OCI-LY1 (cell line): Measurements from ENCODE around the gene IGSF22.

Experiments
- CTCF ChIP-seq: fragments of 200-600 bp; sonication (generic), shearing (Covaris generic); IDR thresholded peaks from 2 replicates; pipeline ENCODE4 v1.5.1; 2017; ENCODE audit warnings: mild to moderate bottlenecking, antibody characterized with exemption, low read length, moderate library complexity, mixed read lengths
- EZH2 ChIP-seq: fragments of 200-600 bp; sonication (generic), shearing (Covaris generic); IDR thresholded peaks from 2 replicates; pipeline ENCODE4 v1.8.0; 2017; ENCODE audit warnings: borderline replicate concordance, mixed run types, mild to moderate bottlenecking, antibody characterized with exemption, low read length, moderate library complexity, mixed read lengths

- TF ChIP-seq CTCF (no peak), EZH2 (no peak)
Measured at GRCh38 chr11:18668131-18668530, 57.9 kb downstream of the IGSF22 start.
